H1 (cell line): Measurements from ENCODE around the gene COG3. TPM values are rescaled to one million over a fixed set of nuclear protein-coding genes. Genes with fewer than 3 reads are reported as not detected.

Experiments used
- CTCF ChIA-PET: fragments of 300-600 bp; sonication (Branson Sonifier 250); formaldehyde crosslinking; loops from one replicate; lab custom pipeline; 2021; ENCODE audit not compliant: partially characterized antibody; lab: Charles Lee
- POLR2A ChIA-PET: fragments of 300-600 bp; sonication (Branson Sonifier 250); formaldehyde crosslinking; loops from one replicate; lab custom pipeline; 2021; ENCODE audit warnings: inconsistent platforms; ENCODE audit not compliant: partially characterized antibody; lab: Charles Lee
- DNase-seq, 2 experiments: peaks; one replicate each; pipeline versions ENCODE4 v3.0.0 to v3.0.0-alpha.2; 2010 to 2022; ENCODE audit warnings: low spot score in 2 of 2, low read depth in 1 of 2, mixed read lengths in 1 of 2
- FAIRE-seq: peaks from 2 replicates; lab custom pipeline; 2011; peaks lifted over from hg19 to GRCh38; lab: Jason Lieb, UNC
- H2AFZ ChIP-seq: 2 replicates; pipeline ENCODE4 v1.8.1; 2012; ENCODE audit warnings: low read length, inconsistent platforms
- H2AK5ac ChIP-seq: 2 replicates; pipeline ENCODE4 v1.6.1; 2013; ENCODE audit warnings: low read depth, low read length
- H2BK120ac ChIP-seq: replicated peaks from 2 replicates; pipeline ENCODE3; 2013; ENCODE audit warnings: low read depth, low read length, inconsistent platforms
- H2BK12ac ChIP-seq: 2 replicates; pipeline ENCODE4 v1.6.1; 2013; ENCODE audit warnings: low read depth, low read length
- H2BK15ac ChIP-seq: 2 replicates; pipeline ENCODE4 v1.6.1; 2013; ENCODE audit warnings: low read length
- H2BK20ac ChIP-seq: 2 replicates; pipeline ENCODE4 v1.6.1; 2013; ENCODE audit warnings: low read length
- H2BK5ac ChIP-seq: 2 replicates; pipeline ENCODE4 v1.6.1; 2013; ENCODE audit warnings: low read depth, low read length
- H3K14ac ChIP-seq: 2 replicates; pipeline ENCODE4 v1.6.1; 2013; ENCODE audit warnings: inconsistent platforms; ENCODE audit not compliant: insufficient read length
- H3K18ac ChIP-seq: 2 replicates; pipeline ENCODE4 v1.6.1; 2013; ENCODE audit warnings: low read length; ENCODE audit errors: extremely low read depth
- H3K23ac ChIP-seq: 2 replicates; pipeline ENCODE4 v1.6.1; 2013; ENCODE audit warnings: inconsistent platforms; ENCODE audit not compliant: insufficient read length
- H3K23me2 ChIP-seq: 2 replicates; pipeline ENCODE4 v1.6.1; 2013; ENCODE audit warnings: low read depth, low read length
- H3K27ac ChIP-seq: 2 replicates; pipeline ENCODE4 v1.6.1; 2011; ENCODE audit warnings: low read depth, low read length, inconsistent platforms
- H3K27me3 ChIP-seq, 4 experiments: replicated peaks in 1 of 4; 1 replicate in 1 of 4; 2 replicates in 3 of 4; pipeline versions ENCODE4 v1.6.1 to v1.8.1; 2011 to 2013; ENCODE audit warnings: low read length in 3 of 4, mild to moderate bottlenecking in 3 of 4, inconsistent platforms in 2 of 4, mixed read lengths in 2 of 4, moderate library complexity in 1 of 4; ENCODE audit not compliant: control insufficient read depth in 3 of 4, insufficient read depth in 3 of 4; ENCODE audit errors: extremely low read depth in 1 of 4
- H3K36me3 ChIP-seq, 4 experiments: 2 replicates each; pipeline versions ENCODE4 v1.6.1 to v1.8.1; 2011 to 2013; ENCODE audit warnings: mild to moderate bottlenecking in 4 of 4, low read length in 3 of 4, moderate library complexity in 2 of 4, control low read depth in 1 of 4, inconsistent platforms in 1 of 4; ENCODE audit not compliant: insufficient read depth in 4 of 4, control insufficient read depth in 2 of 4
- H3K4ac ChIP-seq: replicated peaks from 2 replicates; pipeline ENCODE3; 2013; ENCODE audit warnings: low read length, low read depth, mixed read lengths, inconsistent platforms; ENCODE audit not compliant: insufficient read length
- H3K4me1 ChIP-seq, 4 experiments: replicated peaks in 1 of 4; 1 replicate in 1 of 4; 2 replicates in 3 of 4; pipeline versions ENCODE4 v1.6.1 to v1.8.1; 2011 to 2013; ENCODE audit warnings: low read length in 3 of 4, inconsistent platforms in 2 of 4, mixed read lengths in 1 of 4; ENCODE audit not compliant: insufficient read depth in 4 of 4, control insufficient read depth in 3 of 4
- H3K4me2 ChIP-seq, 2 experiments: 2 replicates each; pipeline versions ENCODE4 v1.6.1 to v1.8.1; 2011 to 2013; ENCODE audit warnings: low read depth in 2 of 2, low read length in 2 of 2, control low read depth in 1 of 2, inconsistent platforms in 1 of 2, mild to moderate bottlenecking in 1 of 2; ENCODE audit not compliant: insufficient read depth in 1 of 2
- H3K4me3 ChIP-seq, 4 experiments: fragments of 200-600, 300-600 bp in 1 of 4; sonication (generic), shearing (Covaris generic), sonication (Bioruptor Twin) in 1 of 4; 2 replicates each; pipeline versions ENCODE4 v1.5.1 to v1.8.1; 2011 to 2016; ENCODE audit warnings: low read length in 4 of 4, low read depth in 3 of 4, control low read depth in 2 of 4, inconsistent platforms in 2 of 4, mild to moderate bottlenecking in 2 of 4, mixed read lengths in 1 of 4, moderate library complexity in 1 of 4; ENCODE audit not compliant: insufficient read depth in 2 of 4; ENCODE audit errors: extremely low read depth in 1 of 4
- H3K56ac ChIP-seq: replicated peaks from 2 replicates; pipeline ENCODE3; 2013; ENCODE audit warnings: low read depth, mild to moderate bottlenecking, mixed read lengths, low read length, inconsistent platforms; ENCODE audit not compliant: insufficient read length
- H3K79me1 ChIP-seq: 2 replicates; pipeline ENCODE4 v1.6.1; 2013; ENCODE audit warnings: low read depth, low read length, control low read depth
- H3K79me2 ChIP-seq, 2 experiments: 2 replicates each; pipeline versions ENCODE4 v1.6.1 to v1.8.1; 2012 to 2013; ENCODE audit warnings: low read length in 2 of 2, mild to moderate bottlenecking in 2 of 2, inconsistent platforms in 1 of 2; ENCODE audit not compliant: insufficient read depth in 2 of 2, control insufficient read depth in 1 of 2
- H3K9ac ChIP-seq, 4 experiments: replicated peaks in 1 of 4; 1 replicate in 1 of 4; 2 replicates in 3 of 4; pipeline versions ENCODE4 v1.6.1 to v1.8.1; 2011 to 2013; ENCODE audit warnings: low read depth in 3 of 4, low read length in 3 of 4, control low read depth in 2 of 4, mild to moderate bottlenecking in 2 of 4, moderate library complexity in 2 of 4, inconsistent platforms in 1 of 4; ENCODE audit errors: extremely low read depth in 1 of 4
- H3K9me3 ChIP-seq, 2 experiments: 2 replicates each; pipeline versions ENCODE4 v1.6.1 to v1.8.1; 2012 to 2013; ENCODE audit warnings: mild to moderate bottlenecking in 2 of 2, moderate library complexity in 2 of 2, control low read depth in 1 of 2, inconsistent platforms in 1 of 2, low read depth in 1 of 2, low read length in 1 of 2, mixed read lengths in 1 of 2; ENCODE audit not compliant: insufficient read depth in 2 of 2
- H4K20me1 ChIP-seq, 2 experiments: replicated peaks in 1 of 2; 2 replicates each; pipeline versions ENCODE3 to v1.8.1; 2011 to 2013; ENCODE audit warnings: inconsistent platforms in 2 of 2, low read length in 2 of 2, mild to moderate bottlenecking in 1 of 2; ENCODE audit not compliant: insufficient read depth in 2 of 2, control insufficient read depth in 1 of 2
- H4K5ac ChIP-seq: 2 replicates; pipeline ENCODE4 v1.6.1; 2013; ENCODE audit warnings: low read length, low read depth, mixed read lengths, inconsistent platforms; ENCODE audit not compliant: insufficient read length
- H4K8ac ChIP-seq: 2 replicates; pipeline ENCODE4 v1.8.0; 2013; ENCODE audit warnings: mild to moderate bottlenecking, moderate library complexity, low read length, inconsistent platforms; ENCODE audit not compliant: insufficient read depth; ENCODE audit errors: extremely low read depth
- H4K91ac ChIP-seq: replicated peaks from 2 replicates; pipeline ENCODE3; 2013; ENCODE audit warnings: low read length, mixed read lengths, inconsistent platforms; ENCODE audit not compliant: insufficient read length
- ASH2L ChIP-seq: fragments of 200-600, 300-600 bp; sonication (generic); IDR thresholded peaks from one replicate; pipeline ENCODE4 v1.7.1; 2017; ENCODE audit warnings: low read length
- CEBPB ChIP-seq: IDR thresholded peaks from 2 replicates; pipeline ENCODE4 v1.6.1; 2012; ENCODE audit warnings: low read depth, low read length
- EZH2 ChIP-seq: fragments of 200-600 bp; sonication (generic); IDR thresholded peaks from 2 replicates; pipeline ENCODE4 v1.7.1; 2012; ENCODE audit warnings: low read depth, mild to moderate bottlenecking, moderate library complexity, low read length, inconsistent platforms; ENCODE audit not compliant: severe bottlenecking
- JUN ChIP-seq: IDR thresholded peaks from 2 replicates; pipeline ENCODE4 v1.6.1; 2011; ENCODE audit warnings: low read depth, mild to moderate bottlenecking, improper control_type of control experiment, low read length
- KDM4A ChIP-seq: IDR thresholded peaks from one replicate; pipeline ENCODE4 v1.7.1; 2012; ENCODE audit warnings: low read depth, mild to moderate bottlenecking, moderate library complexity, low read length, inconsistent platforms; ENCODE audit not compliant: severe bottlenecking
- MAFK ChIP-seq: IDR thresholded peaks from 2 replicates; pipeline ENCODE4 v1.6.1; 2012; ENCODE audit warnings: low read depth, mild to moderate bottlenecking, improper control_type of control experiment, low read length
- POLR2A ChIP-seq, 2 experiments: IDR thresholded peaks; 1 replicate in 1 of 2; 2 replicates in 1 of 2; pipeline ENCODE4 v1.6.1; 2011; ENCODE audit warnings: low read depth in 2 of 2, low read length in 2 of 2, mild to moderate bottlenecking in 2 of 2; ENCODE audit errors: control extremely low read depth in 1 of 2
- POLR2AphosphoS5 ChIP-seq: IDR thresholded peaks from 2 replicates; pipeline ENCODE4 v1.6.1; 2011; ENCODE audit warnings: low read depth, low read length
- RAD21 ChIP-seq, 2 experiments: IDR thresholded peaks in 1 of 2; conservative IDR thresholded peaks in 1 of 2; 2 replicates each; pipeline ENCODE4 v1.6.1; 2011; ENCODE audit warnings: low read depth in 2 of 2, low read length in 2 of 2, improper control_type of control experiment in 1 of 2, inconsistent platforms in 1 of 2, mild to moderate bottlenecking in 1 of 2, moderate library complexity in 1 of 2
- RFX5 ChIP-seq: IDR thresholded peaks from 2 replicates; pipeline ENCODE4 v1.6.1; 2011; ENCODE audit warnings: low read depth, low read length, improper control_type of control experiment, borderline replicate concordance
- WGBS, 2 experiments: shearing (Covaris generic) in 1 of 2; methylation state at CpG; one replicate each; pipeline versions ENCODE4 v1.1.6 to v1.1.7; 2013 to 2015; ENCODE audit warnings: low lambda C conversion rate in 2 of 2, mixed read lengths in 2 of 2, inconsistent platforms in 1 of 2, low coverage in 1 of 2, missing lambda C conversion rate in 1 of 2; ENCODE audit not compliant: insufficient replicate concordance in 2 of 2, insufficient coverage in 1 of 2, insufficient read length in 1 of 2; ENCODE audit errors: extremely low coverage in 1 of 2, missing lambda C conversion rate in 1 of 2; 5-methylcytosine and 5-hydroxymethylcytosine counted together
- polyA plus RNA-seq, 7 experiments: library from polyadenylated mRNA; depleted of rRNA in 3 of 7; stranded (reverse) in 5 of 7; unstranded in 2 of 7; fragments of >200 nt in 5 of 7; fragments of 200-250 nt in 2 of 7; gene quantifications; 1 replicate in 5 of 7; 2 replicates in 1 of 7; 4 replicates in 1 of 7; pipeline versions ENCODE4 v1.2.1 to v1.2.3, GENCODE V29; 2011 to 2013; ENCODE audit warnings: missing spikeins in 2 of 7, mixed read lengths in 2 of 7
- total RNA-seq: library from RNA; stranded (reverse); fragmentation: NEBNext Ultra II Directional; extraction: Animal tissue kit (Norgen Biotek cat#: 25700); gene quantifications from 2 replicates; pipeline ENCODE4 v1.2.1, GENCODE V29; 2021
- TF ChIP-seq, protein P1 (sequence below): IDR thresholded peaks from 2 replicates; pipeline ENCODE4 v1.6.1; 2012; ENCODE audit warnings: low read length, inconsistent platforms

COG3 gene
- total and polyA plus RNA-seq, 2 of the 8 experiments (the other 6 are each of a cell fraction or from before 2014, with no cell fraction given): 12.7 to 13.5 TPM

- no peaks in the 10 kb centered on the region for H3K9me3 ChIP-seq
- H3K23me2 ChIP-seq: no peaks in the 10 kb centered on the region
- H3K9ac ChIP-seq: no peak overlapping the region
- H2BK12ac ChIP-seq: no peak overlapping the region
- DNase-seq (no peak), FAIRE-seq (no peak)
- H3K4me2 ChIP-seq: no peak overlapping the region
- H4K91ac ChIP-seq: no peak overlapping the region
- no peak overlapping the region for H3K27ac ChIP-seq
- no peak overlapping the region for H2BK120ac ChIP-seq
- no peak overlapping the region for H3K56ac ChIP-seq
- 82% methylated on average over 6 of the region's 6 CpGs; no CpG with 5 or more reads in 1 of the 2 experiments for WGBS, 2 experiments
- no peak overlapping the region for H4K5ac ChIP-seq
- H3K36me3 ChIP-seq: no peaks in the 10 kb centered on the region
- no peak overlapping the region for H3K4ac ChIP-seq
- no peak overlapping the region for H2BK5ac ChIP-seq
- H4K8ac ChIP-seq: no peak overlapping the region
- ChIA-PET CTCF (interaction anchor here (1.0 to 2.4 kb wide), 9 partner anchors 8 to 183 kb away, joined by 3 to 9 read pairs (median 4); no protein-coding TSS in a partner anchor), POLR2A (no interaction called here)
- no peak overlapping the region for H3K18ac ChIP-seq
- H3K14ac ChIP-seq: no peak overlapping the region
- no peaks in the 10 kb centered on the region for H4K20me1 ChIP-seq
- no peak overlapping the region for H2BK20ac ChIP-seq
- H3K4me1 ChIP-seq: peaks cover 0 to 2% (median 0%) of the 10 kb centered on the region in 4 experiments; a peak in 3 of 7 replicates
- no peak overlapping the region for H2AFZ ChIP-seq
- no peak overlapping the region for H3K23ac ChIP-seq
- no peaks in the 10 kb centered on the region for H3K79me1 ChIP-seq
- no peak overlapping the region for H2AK5ac ChIP-seq
- H2BK15ac ChIP-seq: no peak overlapping the region
- no peaks in the 10 kb centered on the region for H3K27me3 ChIP-seq
- no peak overlapping the region for H3K4me3 ChIP-seq
- H3K79me2 ChIP-seq: no peaks in the 10 kb centered on the region
- no peak for TF ChIP-seq ASH2L
- TF ChIP-seq RAD21 (IDR thresholded peaks at IDR 0.05 in 1 of 2, conservative IDR thresholded peaks at IDR 0.05 in 1 of 2; ENCODE audit: low read depth in 2 of 2, low read length in 2 of 2): no peak
- TF ChIP-seq, protein P1, sequence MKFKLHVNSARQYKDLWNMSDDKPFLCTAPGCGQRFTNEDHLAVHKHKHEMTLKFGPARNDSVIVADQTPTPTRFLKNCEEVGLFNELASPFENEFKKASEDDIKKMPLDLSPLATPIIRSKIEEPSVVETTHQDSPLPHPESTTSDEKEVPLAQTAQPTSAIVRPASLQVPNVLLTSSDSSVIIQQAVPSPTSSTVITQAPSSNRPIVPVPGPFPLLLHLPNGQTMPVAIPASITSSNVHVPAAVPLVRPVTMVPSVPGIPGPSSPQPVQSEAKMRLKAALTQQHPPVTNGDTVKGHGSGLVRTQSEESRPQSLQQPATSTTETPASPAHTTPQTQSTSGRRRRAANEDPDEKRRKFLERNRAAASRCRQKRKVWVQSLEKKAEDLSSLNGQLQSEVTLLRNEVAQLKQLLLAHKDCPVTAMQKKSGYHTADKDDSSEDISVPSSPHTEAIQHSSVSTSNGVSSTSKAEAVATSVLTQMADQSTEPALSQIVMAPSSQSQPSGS: no peak
- TF ChIP-seq RFX5: no peak
- TF ChIP-seq KDM4A: no peak
- no peak for TF ChIP-seq CEBPB
- no peak for TF ChIP-seq EZH2
- no peak for TF ChIP-seq POLR2A (IDR thresholded peaks at IDR 0.05; ENCODE audit: control extremely low read depth in 1 of 2, low read depth in 2 of 2, low read length in 2 of 2)
- TF ChIP-seq POLR2AphosphoS5: no peak
- no peak for TF ChIP-seq JUN
- no peak for TF ChIP-seq MAFK
Observed at GRCh38 chr13:45545686-45546409, 81.1 kb downstream of the COG3 start.
